Smooth muscle cell (in vitro differentiated cells): ENCODE data around the gene A4GALT. TPM values are rescaled to one million over a fixed set of nuclear protein-coding genes. Genes with fewer than 3 reads are reported as not detected.

Experiments
- DNase-seq: peaks from one replicate; lab custom pipeline; 2025; ENCODE audit not compliant: unreplicated experiment; lab: John Stamatoyannopoulos, UW
- H2AFZ ChIP-seq: fragments of 200-600 bp; sonication (generic); 2 replicates; pipeline ENCODE4 v1.6.0; 2016; ENCODE audit warnings: antibody characterized with exemption, low read depth, mild to moderate bottlenecking
- H3F3A ChIP-seq: fragments of 200-600 bp; sonication (generic); 2 replicates; pipeline ENCODE4 v1.6.0; 2017; ENCODE audit warnings: antibody characterized with exemption, low read depth
- H3K27ac ChIP-seq: fragments of 200-600 bp; sonication (generic); 2 replicates; pipeline ENCODE4 v1.5.1; 2016; ENCODE audit warnings: low read depth, mild to moderate bottlenecking
- H3K27me3 ChIP-seq: fragments of 200-600 bp; sonication (generic); 2 replicates; pipeline ENCODE4 v1.6.1; 2016; ENCODE audit warnings: low read depth, mild to moderate bottlenecking
- H3K36me3 ChIP-seq: fragments of 200-600 bp; sonication (generic); 2 replicates; pipeline ENCODE4 v1.5.1; 2016; ENCODE audit warnings: low read depth
- H3K4me1 ChIP-seq: fragments of 200-600 bp; sonication (generic); 2 replicates; pipeline ENCODE4 v1.5.1; 2016; ENCODE audit warnings: low read depth
- H3K4me2 ChIP-seq: fragments of 200-600 bp; sonication (generic); 2 replicates; pipeline ENCODE4 v1.6.0; 2016; ENCODE audit warnings: mild to moderate bottlenecking
- H3K4me3 ChIP-seq: fragments of 200-600 bp; sonication (generic); 2 replicates; pipeline ENCODE4 v1.5.1; 2016; ENCODE audit warnings: mild to moderate bottlenecking
- H3K79me2 ChIP-seq: fragments of 200-600 bp; sonication (generic); 2 replicates; pipeline ENCODE4 v1.6.0; 2016; ENCODE audit warnings: low read depth, mild to moderate bottlenecking
- H3K9ac ChIP-seq: fragments of 200-600 bp; sonication (generic); 2 replicates; pipeline ENCODE4 v1.6.0; 2016; ENCODE audit warnings: low read depth
- H3K9me3 ChIP-seq: fragments of 200-600 bp; sonication (generic); replicated peaks from 2 replicates; pipeline ENCODE4 v1.5.1; 2016; ENCODE audit warnings: low read depth
- H4K20me1 ChIP-seq: fragments of 200-600 bp; sonication (generic); 2 replicates; pipeline ENCODE4 v1.6.0; 2016; ENCODE audit warnings: low read depth
- WGBS: methylation state at CpG from one replicate; pipeline ENCODE4 v1.1.7; 2016; ENCODE audit warnings: low lambda C conversion rate; 5-methylcytosine and 5-hydroxymethylcytosine counted together
- polyA plus RNA-seq: library from polyadenylated mRNA; unstranded; fragments of >200 nt; fragmentation: Nextera tagmentation; extraction: Ambion mirVana; gene quantifications from 2 replicates; pipeline ENCODE4 v1.2.1, GENCODE V29; 2016
- total RNA-seq: library from RNA; depleted of rRNA; stranded (reverse); fragments of >200 nt; gene quantifications from 2 replicates; pipeline ENCODE4 v1.2.3, GENCODE V29; 2014
- TF ChIP-seq, protein P1 (sequence below): fragments of 200-600 bp; sonication (generic); IDR thresholded peaks from 2 replicates; pipeline ENCODE4 v1.5.1; 2017; ENCODE audit warnings: borderline replicate concordance, mild to moderate bottlenecking, antibody characterized with exemption; ENCODE audit not compliant: insufficient read depth, poor library complexity, severe bottlenecking

A4GALT gene
- total and polyA plus RNA-seq, 2 experiments from 2014 or later, result 0.99 to 1.6 TPM

DNA sequence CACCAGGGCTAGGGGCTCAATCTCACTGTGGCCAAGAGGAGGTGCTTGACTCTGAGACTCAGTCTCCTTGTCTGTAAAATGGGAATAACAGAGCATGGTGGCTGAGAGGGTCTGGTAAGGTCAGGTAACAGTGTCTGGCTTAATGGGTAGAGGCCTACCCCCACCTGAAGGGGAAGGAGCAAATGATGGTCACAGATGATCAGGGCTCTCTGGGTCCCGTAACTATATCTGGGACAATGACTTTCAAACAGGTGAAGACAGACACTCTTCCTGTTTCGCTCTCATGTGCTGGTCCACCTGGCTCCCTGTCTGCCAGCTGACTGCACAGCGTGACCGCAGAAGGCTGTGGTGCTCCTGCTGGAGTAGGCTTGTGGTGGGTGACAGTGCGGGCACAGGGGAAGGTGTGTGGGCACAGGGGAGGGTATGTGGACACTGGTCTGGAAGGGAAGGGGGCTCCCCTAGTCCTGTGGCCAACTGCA, 4.0 kb downstream of the A4GALT start:
- Histone ChIP-seq H3K4me3 (no peak overlapping the region), H3K36me3 (no peaks in the 10 kb centered on the region), H3K4me2 (no peak overlapping the region), H3K27ac (no peak overlapping the region), H4K20me1 (no peaks in the 10 kb centered on the region), H2AFZ (no peak overlapping the region), H3K9ac (no peak overlapping the region), H3K4me1 (peaks cover 10% of the 10 kb centered on the region), H3K79me2 (no peaks in the 10 kb centered on the region), H3K9me3 (no peaks in the 10 kb centered on the region), H3K27me3 (peaks cover 31% of the 10 kb centered on the region), H3F3A (peaks cover 4% of the 10 kb centered on the region)
- WGBS, result 92% methylated on average over 5 of the region's 5 CpGs
- DNase-seq, result no peak
- TF ChIP-seq, protein P1, sequence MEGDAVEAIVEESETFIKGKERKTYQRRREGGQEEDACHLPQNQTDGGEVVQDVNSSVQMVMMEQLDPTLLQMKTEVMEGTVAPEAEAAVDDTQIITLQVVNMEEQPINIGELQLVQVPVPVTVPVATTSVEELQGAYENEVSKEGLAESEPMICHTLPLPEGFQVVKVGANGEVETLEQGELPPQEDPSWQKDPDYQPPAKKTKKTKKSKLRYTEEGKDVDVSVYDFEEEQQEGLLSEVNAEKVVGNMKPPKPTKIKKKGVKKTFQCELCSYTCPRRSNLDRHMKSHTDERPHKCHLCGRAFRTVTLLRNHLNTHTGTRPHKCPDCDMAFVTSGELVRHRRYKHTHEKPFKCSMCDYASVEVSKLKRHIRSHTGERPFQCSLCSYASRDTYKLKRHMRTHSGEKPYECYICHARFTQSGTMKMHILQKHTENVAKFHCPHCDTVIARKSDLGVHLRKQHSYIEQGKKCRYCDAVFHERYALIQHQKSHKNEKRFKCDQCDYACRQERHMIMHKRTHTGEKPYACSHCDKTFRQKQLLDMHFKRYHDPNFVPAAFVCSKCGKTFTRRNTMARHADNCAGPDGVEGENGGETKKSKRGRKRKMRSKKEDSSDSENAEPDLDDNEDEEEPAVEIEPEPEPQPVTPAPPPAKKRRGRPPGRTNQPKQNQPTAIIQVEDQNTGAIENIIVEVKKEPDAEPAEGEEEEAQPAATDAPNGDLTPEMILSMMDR, result no peak

DNA sequence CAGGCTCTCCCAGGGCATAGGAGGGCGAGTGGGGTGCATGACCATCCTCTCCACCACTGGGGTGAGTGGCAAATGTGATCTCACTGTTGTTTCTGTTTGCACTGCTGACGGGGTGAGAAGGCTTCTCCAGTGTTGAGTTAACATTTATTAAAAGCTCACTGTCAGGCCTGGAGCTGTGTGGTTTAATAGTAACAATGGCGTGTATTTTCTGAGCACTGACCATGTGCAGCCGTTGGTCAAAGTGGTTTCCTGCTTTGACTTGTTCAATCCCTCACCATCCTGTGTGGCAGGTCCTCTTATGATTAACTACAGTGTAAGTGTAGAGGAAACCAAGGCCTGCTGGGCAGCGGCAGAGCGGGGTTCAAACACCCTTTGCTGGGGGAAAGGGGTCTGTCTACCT, 4.4 kb downstream of the A4GALT start:
- 96% methylated on average over 6 of the region's 6 CpGs for WGBS
- Histone ChIP-seq H3F3A (peaks cover 4% of the 10 kb centered on the region), H3K4me3 (no peak overlapping the region), H3K27me3 (peaks cover 26% of the 10 kb centered on the region), H3K9ac (no peak overlapping the region), H3K36me3 (no peaks in the 10 kb centered on the region), H3K4me2 (no peak overlapping the region), H3K79me2 (no peaks in the 10 kb centered on the region), H2AFZ (no peak overlapping the region), H4K20me1 (no peaks in the 10 kb centered on the region), H3K9me3 (no peaks in the 10 kb centered on the region), H3K4me1 (peaks cover 10% of the 10 kb centered on the region), H3K27ac (no peak overlapping the region)
- no peak for DNase-seq
- TF ChIP-seq, protein P1, result no peak

DNA sequence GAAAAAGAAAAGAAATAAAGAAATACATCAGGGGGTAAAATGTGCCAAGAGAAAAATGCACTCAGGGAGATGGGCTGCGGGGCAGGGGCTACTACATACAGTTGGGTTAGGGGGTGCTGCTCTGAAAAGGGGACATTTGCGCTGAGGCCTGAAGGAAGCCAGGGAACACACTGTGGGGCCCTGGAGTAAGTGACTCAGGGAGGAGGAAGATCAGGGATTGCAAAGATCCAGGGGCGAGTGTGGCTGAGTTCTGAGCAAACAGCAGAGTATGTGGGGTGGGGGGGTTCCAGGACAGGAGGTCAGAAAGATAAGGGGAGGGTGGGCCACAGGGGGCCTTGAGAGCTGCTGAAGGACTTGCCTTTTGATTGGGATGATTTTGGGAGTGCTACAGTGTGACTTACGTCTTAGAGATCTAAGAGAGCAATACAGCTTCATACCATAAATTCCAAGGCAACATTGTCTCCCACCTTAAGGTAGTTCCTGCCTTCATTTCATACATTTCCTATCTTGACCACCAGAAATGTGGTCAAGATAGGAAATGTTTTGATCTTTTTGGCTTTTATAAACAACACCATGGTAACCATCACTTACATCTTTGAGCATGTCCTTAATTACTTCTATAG, 5.8 kb downstream of the A4GALT start:
- 73% methylated on average over 4 of the region's 4 CpGs for WGBS
- no peak for DNase-seq
- Histone ChIP-seq H3K36me3 (no peaks in the 10 kb centered on the region), H3K9me3 (no peaks in the 10 kb centered on the region), H3K79me2 (no peaks in the 10 kb centered on the region), H4K20me1 (no peaks in the 10 kb centered on the region), H3F3A (peaks cover 4% of the 10 kb centered on the region), H3K4me3 (no peak overlapping the region), H3K9ac (no peak overlapping the region), H2AFZ (no peak overlapping the region), H3K4me1 (peaks cover 9% of the 10 kb centered on the region), H3K27me3 (peaks cover 15% of the 10 kb centered on the region), H3K4me2 (no peak overlapping the region), H3K27ac (no peak overlapping the region)
- TF ChIP-seq, protein P1, result no peak

DNA sequence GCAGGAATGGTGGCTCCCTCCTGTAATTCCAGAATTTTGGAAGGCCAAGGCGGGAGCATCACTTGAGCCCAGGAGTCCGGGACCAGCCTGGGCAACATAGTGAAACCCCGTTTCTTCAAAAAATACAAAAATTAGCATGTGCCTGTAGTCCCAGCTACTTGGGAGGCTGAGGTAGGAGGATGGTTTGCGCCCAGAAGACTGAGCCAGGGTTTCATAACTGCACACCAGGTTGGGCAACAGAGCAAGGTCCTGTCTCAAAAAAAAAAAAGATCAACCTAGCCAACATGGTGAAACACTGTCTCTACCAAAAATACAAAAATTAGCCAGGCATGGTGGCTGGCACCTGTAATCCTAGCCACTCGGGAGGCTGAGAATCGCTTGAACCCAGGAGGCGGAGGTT, 6.4 kb downstream of the A4GALT start:
- no peak overlapping the region for H2AFZ ChIP-seq
- H3K4me1 ChIP-seq, result peaks cover 3% of the 10 kb centered on the region
- H3K36me3 ChIP-seq, result no peaks in the 10 kb centered on the region
- no peak overlapping the region for H3K9ac ChIP-seq
- DNase-seq, result no peak
- H3K27me3 ChIP-seq, result peaks cover 9% of the 10 kb centered on the region
- WGBS, result 97% methylated on average over 7 of the region's 7 CpGs
- H3K9me3 ChIP-seq, result no peaks in the 10 kb centered on the region
- peaks cover 1% of the 10 kb centered on the region for H3F3A ChIP-seq
- H4K20me1 ChIP-seq, result no peaks in the 10 kb centered on the region
- H3K79me2 ChIP-seq, result no peaks in the 10 kb centered on the region
- no peak overlapping the region for H3K4me2 ChIP-seq
- no peak overlapping the region for H3K4me3 ChIP-seq
- TF ChIP-seq, protein P1, result no peak
- H3K27ac ChIP-seq, result no peak overlapping the region
